Progenitor cell of endocrine pancreas (in vitro differentiated cells): ENCODE results near the gene TACSTD2. TPM values are rescaled to one million over a fixed set of nuclear protein-coding genes. Genes with fewer than 3 reads are reported as not detected.
A peak's percentile ranks its signal among the peaks of the same experiment; 100 is the strongest.

Experiments
- DNase-seq: peaks from one replicate; pipeline ENCODE4 v3.0.0; 2021; ENCODE audit warnings: low spot score; ENCODE audit not compliant: unreplicated experiment
- H3K27ac Mint-ChIP-seq: 2 replicates; pipeline ENCODE4 v1.8.0; 2021; ENCODE audit warnings: mild to moderate bottlenecking, moderate library complexity, mixed read lengths
- H3K27me3 Mint-ChIP-seq: 2 replicates; pipeline ENCODE4 v1.8.0; 2021; ENCODE audit warnings: mixed read lengths
- H3K36me3 Mint-ChIP-seq: 2 replicates; pipeline ENCODE4 v1.8.0; 2022; ENCODE audit warnings: mixed read lengths; ENCODE audit not compliant: insufficient read depth
- H3K4me1 Mint-ChIP-seq: 2 replicates; pipeline ENCODE4 v1.8.0; 2021; ENCODE audit warnings: low read depth, mixed read lengths
- H3K4me3 Mint-ChIP-seq: 2 replicates; pipeline ENCODE4 v1.8.0; 2021; ENCODE audit warnings: low read depth, mild to moderate bottlenecking, moderate library complexity, mixed read lengths
- H3K9me3 Mint-ChIP-seq: 2 replicates; pipeline ENCODE4 v1.8.0; 2021; ENCODE audit warnings: low read depth, mixed read lengths
- CTCF ChIP-seq: fragments of 200-600 bp; sonication (generic); IDR thresholded peaks from one replicate; pipeline ENCODE4 v1.5.0; 2021; ENCODE audit warnings: antibody characterized with exemption, mild to moderate bottlenecking; ENCODE audit not compliant: unreplicated experiment
- total RNA-seq: library from RNA; stranded (reverse); gene quantifications from 2 replicates; pipeline ENCODE4 v1.2.1, GENCODE V29; 2021

TACSTD2 gene
- total RNA-seq, 1 donor from 2014 or later: 22.7 TPM

GRCh38 chr1:58596631-58597052 is 19.6 kb upstream of the TACSTD2 start:
- Mint-ChIP-seq H3K4me3 (no peak overlapping the region), H3K27me3 (peaks cover 12% of the 10 kb centered on the region)

GRCh38 chr1:58594546-58594945 is 17.5 kb upstream of the TACSTD2 start:
- H3K27me3 Mint-ChIP-seq: peaks cover 12% of the 10 kb centered on the region
- no peaks in the 10 kb centered on the region for H3K36me3 Mint-ChIP-seq
- peaks cover 4% of the 10 kb centered on the region for H3K9me3 Mint-ChIP-seq
- no peak overlapping the region for H3K4me3 Mint-ChIP-seq
- no peak for DNase-seq
- no peak overlapping the region for H3K27ac Mint-ChIP-seq
- no peak for TF ChIP-seq CTCF
- peaks cover 17% of the 10 kb centered on the region for H3K4me1 Mint-ChIP-seq

More at GRCh38 chr1:58596631-58597052, 19.6 kb upstream of the TACSTD2 start:
- H3K4me1 Mint-ChIP-seq: peaks cover 17% of the 10 kb centered on the region
- peaks cover 15% of the 10 kb centered on the region for H3K9me3 Mint-ChIP-seq
- no peak overlapping the region for H3K27ac Mint-ChIP-seq
- H3K36me3 Mint-ChIP-seq: no peaks in the 10 kb centered on the region
- DNase-seq: no peak
- no peak for TF ChIP-seq CTCF

GRCh38 chr1:58592522-58593134 is 15.6 kb upstream of the TACSTD2 start:
- Mint-ChIP-seq H3K27ac (peak overlapping the region; percentile 66), H3K27me3 (peaks cover 3% of the 10 kb centered on the region), H3K36me3 (no peaks in the 10 kb centered on the region), H3K4me1 (peaks cover 20% of the 10 kb centered on the region), H3K4me3 (no peak overlapping the region), H3K9me3 (peaks cover 4% of the 10 kb centered on the region)
- peak; percentile 12 for DNase-seq
- TF ChIP-seq CTCF: no peak

- no peak for TF ChIP-seq CTCF
- DNase-seq: no peak
- Mint-ChIP-seq H3K27me3 (no peaks in the 10 kb centered on the region), H3K9me3 (peaks cover 4% of the 10 kb centered on the region), H3K4me1 (peaks cover 18% of the 10 kb centered on the region), H3K36me3 (no peaks in the 10 kb centered on the region), H3K27ac (no peak overlapping the region), H3K4me3 (no peak overlapping the region)
These were observed 14.8 kb upstream of the TACSTD2 start for GRCh38 chr1:58591806-58592205.

- Mint-ChIP-seq H3K4me1 (peaks cover 19% of the 10 kb centered on the region), H3K27ac (no peak overlapping the region), H3K9me3 (peaks cover 4% of the 10 kb centered on the region), H3K4me3 (no peak overlapping the region), H3K27me3 (peaks cover 9% of the 10 kb centered on the region), H3K36me3 (no peaks in the 10 kb centered on the region)
- no peak for TF ChIP-seq CTCF
- no peak for DNase-seq
These were observed 13.0 kb upstream of the TACSTD2 start for GRCh38 chr1:58590019-58590418.
